ENCODE results near the gene REM2. TPM values are rescaled to one million over a fixed set of nuclear protein-coding genes. Genes with fewer than 3 reads are reported as not detected.

Gene REM2
- total RNA-seq, 2 experiments from 2014 or later: 9.2 to 9.4 TPM

DNA sequence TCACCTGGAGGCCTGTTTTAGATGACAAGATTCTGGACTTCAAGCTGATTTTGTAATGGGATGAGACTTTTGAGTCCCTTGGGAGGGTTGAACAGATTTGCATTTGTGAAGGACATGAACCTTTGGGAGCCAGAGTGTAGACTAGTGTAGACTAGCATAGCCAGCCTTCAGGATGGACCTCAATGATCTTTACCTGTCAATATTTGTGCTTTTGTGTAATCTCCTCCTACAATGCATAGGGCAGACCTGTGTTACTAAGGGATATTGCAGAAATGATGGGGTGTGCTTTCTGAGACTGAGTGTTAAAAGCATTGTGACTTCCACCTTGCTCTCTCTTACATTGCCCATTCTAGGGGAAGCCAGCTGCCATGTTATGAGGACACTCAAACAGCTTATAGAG is 21.4 kb upstream of the REM2 start:
- CTCF ChIA-PET: interaction anchor here (2.7 kb wide), 1 partner anchor 8 kb away, joined by 11 read pairs; no protein-coding TSS in a partner anchor
- DNase-seq (no peak), ATAC-seq (ENCODE audit: poor library complexity) (no peak)
- Mint-ChIP-seq H3K4me1 (ENCODE audit: low read depth) (peaks cover 27% of the 10 kb centered on the region), H3K27me3 (no peaks in the 10 kb centered on the region), H3K27ac (no peak overlapping the region), H3K9me3 (no peaks in the 10 kb centered on the region), H3K4me3 (no peak overlapping the region), H3K36me3 (ENCODE audit: low read depth) (no peaks in the 10 kb centered on the region)
- POLR2A ChIA-PET: interaction anchor here (1.2 to 1.9 kb wide), 4 partner anchors 10 to 272 kb away, joined by 3 to 8 read pairs (median 4); partner anchors contain the start of genes DAD1 and LRP10
- TF ChIP-seq, protein P1, sequence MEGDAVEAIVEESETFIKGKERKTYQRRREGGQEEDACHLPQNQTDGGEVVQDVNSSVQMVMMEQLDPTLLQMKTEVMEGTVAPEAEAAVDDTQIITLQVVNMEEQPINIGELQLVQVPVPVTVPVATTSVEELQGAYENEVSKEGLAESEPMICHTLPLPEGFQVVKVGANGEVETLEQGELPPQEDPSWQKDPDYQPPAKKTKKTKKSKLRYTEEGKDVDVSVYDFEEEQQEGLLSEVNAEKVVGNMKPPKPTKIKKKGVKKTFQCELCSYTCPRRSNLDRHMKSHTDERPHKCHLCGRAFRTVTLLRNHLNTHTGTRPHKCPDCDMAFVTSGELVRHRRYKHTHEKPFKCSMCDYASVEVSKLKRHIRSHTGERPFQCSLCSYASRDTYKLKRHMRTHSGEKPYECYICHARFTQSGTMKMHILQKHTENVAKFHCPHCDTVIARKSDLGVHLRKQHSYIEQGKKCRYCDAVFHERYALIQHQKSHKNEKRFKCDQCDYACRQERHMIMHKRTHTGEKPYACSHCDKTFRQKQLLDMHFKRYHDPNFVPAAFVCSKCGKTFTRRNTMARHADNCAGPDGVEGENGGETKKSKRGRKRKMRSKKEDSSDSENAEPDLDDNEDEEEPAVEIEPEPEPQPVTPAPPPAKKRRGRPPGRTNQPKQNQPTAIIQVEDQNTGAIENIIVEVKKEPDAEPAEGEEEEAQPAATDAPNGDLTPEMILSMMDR (IDR thresholded peaks at IDR 0.05): no peak
- H3K27ac ChIP-seq (ENCODE audit: low read depth in 1 of 2, low read length in 2 of 2): no peak overlapping the region
- H3K4me1 ChIP-seq (ENCODE audit: insufficient read depth, low read length): peaks cover 26% of the 10 kb centered on the region
- no peak overlapping the region for H3K4me3 ChIP-seq (ENCODE audit: low read length)
- H3K9me3 ChIP-seq (ENCODE audit: control insufficient read depth in 1 of 2, insufficient read depth in 1 of 2, low read length in 2 of 2): no peaks in the 10 kb centered on the region
- intact Hi-C loops (cut with DNase I, micrococcal nuclease): no loop called here
- H3K27me3 ChIP-seq (ENCODE audit: control insufficient read depth in 1 of 2, insufficient read depth in 2 of 2, low read length in 2 of 2): no peaks in the 10 kb centered on the region
- H3K36me3 ChIP-seq (ENCODE audit: insufficient read depth, low read length): no peaks in the 10 kb centered on the region

DNA sequence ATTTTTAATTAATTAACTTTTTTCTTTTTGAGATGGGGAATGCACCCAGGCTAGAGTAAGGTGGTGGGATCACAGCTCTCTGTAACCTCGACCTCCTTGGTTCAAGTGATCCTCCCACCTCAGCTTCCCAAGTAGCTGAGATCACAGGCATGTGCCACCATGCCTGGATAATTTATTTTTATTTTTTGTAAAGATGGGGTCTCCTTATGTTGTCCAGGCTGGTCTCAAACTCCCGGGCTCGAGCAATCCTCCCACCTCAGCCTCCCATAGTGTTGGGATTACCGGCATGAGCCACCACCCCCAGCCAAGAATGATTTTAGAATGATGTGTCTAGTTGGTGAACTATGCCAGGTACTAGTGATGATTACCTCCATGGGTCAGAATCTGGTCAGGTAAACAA is 18.0 kb upstream of the REM2 start:
- H3K36me3 ChIP-seq (ENCODE audit: insufficient read depth, low read length): no peaks in the 10 kb centered on the region
- Mint-ChIP-seq H3K36me3 (ENCODE audit: low read depth) (no peaks in the 10 kb centered on the region), H3K4me3 (no peak overlapping the region), H3K4me1 (ENCODE audit: low read depth) (peaks cover 15% of the 10 kb centered on the region), H3K9me3 (no peaks in the 10 kb centered on the region), H3K27ac (no peak overlapping the region), H3K27me3 (no peaks in the 10 kb centered on the region)
- ATAC-seq (ENCODE audit: poor library complexity) (no peak), DNase-seq (no peak)
- CTCF ChIA-PET: interaction anchor here (0.6 to 0.7 kb wide), 2 partner anchors 42 to 62 kb away, joined by 3 read pairs; no protein-coding TSS in a partner anchor
- intact Hi-C loops (cut with DNase I, micrococcal nuclease): no loop called here
- no peak overlapping the region for H3K27ac ChIP-seq (ENCODE audit: low read depth in 1 of 2, low read length in 2 of 2)
- POLR2A ChIA-PET: no interaction called here
- H3K9me3 ChIP-seq (ENCODE audit: control insufficient read depth in 1 of 2, insufficient read depth in 1 of 2, low read length in 2 of 2): no peaks in the 10 kb centered on the region
- H3K4me3 ChIP-seq (ENCODE audit: low read length): no peak overlapping the region
- TF ChIP-seq, protein P1 (IDR thresholded peaks at IDR 0.05): no peak
- H3K27me3 ChIP-seq (ENCODE audit: control insufficient read depth in 1 of 2, insufficient read depth in 2 of 2, low read length in 2 of 2): no peaks in the 10 kb centered on the region
- peaks cover 26% of the 10 kb centered on the region for H3K4me1 ChIP-seq (ENCODE audit: insufficient read depth, low read length)

DNA sequence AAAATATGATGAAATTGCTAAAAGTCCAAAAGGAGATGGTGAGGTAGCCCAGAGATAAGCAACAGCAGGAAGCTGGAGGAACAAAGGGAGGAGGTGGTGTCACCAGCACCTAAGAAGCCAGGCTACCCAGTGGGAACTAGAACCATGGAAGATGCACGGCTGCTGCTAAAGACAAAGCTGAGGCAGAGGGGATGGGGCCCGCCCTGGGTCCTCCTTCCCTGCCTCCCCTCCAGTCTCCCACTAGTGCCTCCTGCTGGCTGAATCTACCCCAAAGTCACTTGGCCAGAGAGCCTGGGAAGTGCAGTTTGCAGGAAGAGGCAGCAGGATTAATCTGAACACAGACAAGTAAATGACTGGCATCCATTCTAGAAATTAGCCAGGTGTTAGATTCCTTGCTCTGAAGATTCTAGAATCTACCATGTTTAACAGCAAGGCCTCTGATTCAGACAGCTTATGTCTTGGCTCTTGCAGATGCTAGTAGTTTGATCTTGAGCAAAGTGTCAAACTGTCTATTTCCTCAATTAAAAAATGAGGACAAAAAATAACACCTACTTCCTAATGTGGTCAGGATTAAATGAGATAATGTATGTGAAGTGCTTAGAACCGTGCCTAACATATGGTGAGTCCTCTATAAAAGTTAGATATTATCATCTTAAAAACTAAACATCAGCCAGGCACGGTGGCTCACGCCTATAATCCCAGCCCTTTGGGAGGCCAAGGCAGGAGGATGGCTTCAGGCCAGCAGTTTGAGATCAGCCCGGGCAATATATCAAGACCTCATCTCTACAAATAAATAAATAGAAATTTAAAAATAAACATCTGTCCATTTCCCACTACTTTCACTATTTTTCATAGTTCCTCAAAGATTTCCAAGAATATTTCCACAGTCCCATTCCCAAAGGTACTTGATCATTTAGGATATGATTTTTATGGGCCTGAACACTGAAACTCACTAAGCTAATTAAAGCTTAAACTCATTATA is 17.3 kb upstream of the REM2 start:
- H3K27ac Mint-ChIP-seq: peak overlapping the region; percentile 70
- POLR2A ChIA-PET: interaction anchor here (0.6 kb wide), 1 partner anchor 293 kb away, joined by 4 read pairs; no protein-coding TSS in a partner anchor

More for the DNA sequence above, 17.3 kb upstream of the REM2 start:
- Histone ChIP-seq H3K4me1 (ENCODE audit: insufficient read depth, low read length) (peaks cover 32% of the 10 kb centered on the region), H3K27me3 (ENCODE audit: control insufficient read depth in 1 of 2, insufficient read depth in 2 of 2, low read length in 2 of 2) (no peaks in the 10 kb centered on the region), H3K9me3 (ENCODE audit: control insufficient read depth in 1 of 2, insufficient read depth in 1 of 2, low read length in 2 of 2) (no peaks in the 10 kb centered on the region), H3K27ac (ENCODE audit: low read depth in 1 of 2, low read length in 2 of 2) (no peak overlapping the region), H3K4me3 (ENCODE audit: low read length) (no peak overlapping the region), H3K36me3 (ENCODE audit: insufficient read depth, low read length) (no peaks in the 10 kb centered on the region)
- H3K9me3 Mint-ChIP-seq: no peaks in the 10 kb centered on the region
- peaks cover 22% of the 10 kb centered on the region for H3K4me1 Mint-ChIP-seq (ENCODE audit: low read depth)
- intact Hi-C loops (cut with DNase I, micrococcal nuclease): no loop called here
- DNase-seq (peak in 1 of 14 experiments; percentile 27), ATAC-seq (ENCODE audit: poor library complexity) (no peak)
- CTCF ChIA-PET: interaction anchor here (0.6 to 1.5 kb wide), 4 partner anchors 35 to 121 kb away, joined by 3 read pairs; no protein-coding TSS in a partner anchor
- H3K4me3 Mint-ChIP-seq: no peak overlapping the region
- TF ChIP-seq, protein P1 (IDR thresholded peaks at IDR 0.05): no peak
- H3K27me3 Mint-ChIP-seq: no peaks in the 10 kb centered on the region
- no peaks in the 10 kb centered on the region for H3K36me3 Mint-ChIP-seq (ENCODE audit: low read depth)
